Astrocyte of the spinal cord (primary cell): ENCODE data around the gene INPP5F.
A peak's percentile ranks its signal among the peaks of the same experiment; 100 is the strongest.
"Not testable (repeated sequence)": the region's sequence is repeated elsewhere in the genome, so short reads cannot be mapped to it uniquely, and the experiment has no call there.

Source experiments
- DNase-seq: peaks from one replicate; pipeline ENCODE4 v3.0.0; 2011; ENCODE audit warnings: low read depth, low spot score
- H3K4me3 ChIP-seq: 2 replicates; pipeline ENCODE4 v1.5.1; 2011; ENCODE audit warnings: low read depth, mild to moderate bottlenecking, low read length, moderate library complexity
- CTCF ChIP-seq: IDR thresholded peaks from 2 replicates; pipeline ENCODE4 v1.5.1; 2012; ENCODE audit warnings: low read depth, mild to moderate bottlenecking, low read length, inconsistent platforms
- in situ Hi-C: cut with HindIII; loops from 2 replicates; pipeline ENCODE4 v1.10.0; 2017; ENCODE audit warnings: low sequenced_read_pairs

The INPP5F gene

GRCh38 chr10:119859420-119860258, 133.8 kb downstream of the INPP5F start:
- TF ChIP-seq CTCF: peak; percentile 47
- peak; percentile 67 for DNase-seq
- no peak overlapping the region for H3K4me3 ChIP-seq
- in situ Hi-C loops: no loop called here

GRCh38 chr10:119860866-119861607, 135.2 kb downstream of the INPP5F start:
- no peak overlapping the region for H3K4me3 ChIP-seq
- in situ Hi-C loops: no loop called here
- DNase-seq: no peak
- TF ChIP-seq CTCF: no peak

- in situ Hi-C loops: no loop called here
- no peak for TF ChIP-seq CTCF
Measured at GRCh38 chr10:119862524-119862923, 136.7 kb downstream of the INPP5F start.

GRCh38 chr10:119863951-119864565, 138.2 kb downstream of the INPP5F start:
- in situ Hi-C loops: no loop called here
- DNase-seq: no peak
- TF ChIP-seq CTCF: no peak
- no peak overlapping the region for H3K4me3 ChIP-seq

More at GRCh38 chr10:119862524-119862923, 136.7 kb downstream of the INPP5F start:
- no peak for DNase-seq
- no peak overlapping the region for H3K4me3 ChIP-seq

- TF ChIP-seq CTCF: no peak
- in situ Hi-C loops: no loop called here
- no peak overlapping the region for H3K4me3 ChIP-seq
- DNase-seq: no peak
Measured at GRCh38 chr10:119865699-119866240, 139.9 kb downstream of the INPP5F start.

- no peak for TF ChIP-seq CTCF
- no peak for DNase-seq
- in situ Hi-C loops: no loop called here
- H3K4me3 ChIP-seq: no peak overlapping the region
Measured at GRCh38 chr10:119867317-119867716, 141.5 kb downstream of the INPP5F start.

GRCh38 chr10:119869398-119869797, 143.5 kb downstream of the INPP5F start:
- H3K4me3 ChIP-seq, DNase-seq, in situ Hi-C loops: not testable (repeated sequence)
